H9 (cell line): ENCODE data around the gene KRT80. TPM values are rescaled to one million over a fixed set of nuclear protein-coding genes. Genes with fewer than 3 reads are reported as not detected.

Experiments
- DNase-seq: peaks from one replicate; pipeline ENCODE4 v3.0.0-alpha.2; 2017
- H2AFZ ChIP-seq: one replicate; pipeline ENCODE4 v1.6.1; 2013; ENCODE audit warnings: mild to moderate bottlenecking, low read length, control low read depth, moderate library complexity
- H2AK5ac ChIP-seq: 2 replicates; pipeline ENCODE4 v1.6.1; 2013; ENCODE audit warnings: low read length, control low read depth, mixed read lengths; ENCODE audit not compliant: insufficient read length
- H2BK120ac ChIP-seq: one replicate; pipeline ENCODE4 v1.6.1; 2013; ENCODE audit warnings: low read depth, mild to moderate bottlenecking, low read length, control low read depth, inconsistent platforms; ENCODE audit not compliant: poor library complexity, severe bottlenecking
- H2BK12ac ChIP-seq: 2 replicates; pipeline ENCODE4 v1.6.1; 2013; ENCODE audit warnings: low read length, control low read depth, mixed read lengths, low read depth; ENCODE audit not compliant: insufficient read length
- H2BK15ac ChIP-seq: 2 replicates; pipeline ENCODE4 v1.6.1; 2013; ENCODE audit warnings: low read depth, low read length, control low read depth
- H2BK20ac ChIP-seq: one replicate; pipeline ENCODE4 v1.6.1; 2013; ENCODE audit warnings: low read depth, mild to moderate bottlenecking, low read length, control low read depth, inconsistent platforms; ENCODE audit not compliant: poor library complexity, severe bottlenecking
- H2BK5ac ChIP-seq: 2 replicates; pipeline ENCODE4 v1.6.1; 2013; ENCODE audit warnings: low read length, control low read depth, mixed read lengths; ENCODE audit not compliant: insufficient read length
- H3K14ac ChIP-seq: 2 replicates; pipeline ENCODE4 v1.6.1; 2013; ENCODE audit warnings: low read length, control low read depth; ENCODE audit not compliant: insufficient read depth
- H3K18ac ChIP-seq: 2 replicates; pipeline ENCODE4 v1.6.1; 2013; ENCODE audit warnings: low read depth, mild to moderate bottlenecking, mixed read lengths, low read length, control low read depth; ENCODE audit not compliant: insufficient read length
- H3K23ac ChIP-seq: 2 replicates; pipeline ENCODE4 v1.6.1; 2013; ENCODE audit warnings: low read length, control low read depth, mixed read lengths, low read depth; ENCODE audit not compliant: insufficient read length
- H3K23me2 ChIP-seq: 2 replicates; pipeline ENCODE4 v1.6.1; 2013; ENCODE audit warnings: low read depth, mild to moderate bottlenecking, mixed read lengths, low read length, control low read depth; ENCODE audit not compliant: insufficient read length, poor library complexity, severe bottlenecking
- H3K27ac ChIP-seq: 2 replicates; pipeline ENCODE4 v1.5.1; 2013; ENCODE audit warnings: low read length, control low read depth, mixed read lengths, low read depth; ENCODE audit not compliant: insufficient read length
- H3K27me3 ChIP-seq: 2 replicates; pipeline ENCODE4 v1.6.1; 2013; ENCODE audit warnings: low read length, control low read depth, inconsistent platforms; ENCODE audit not compliant: insufficient read depth
- H3K4ac ChIP-seq: 2 replicates; pipeline ENCODE4 v1.6.1; 2013; ENCODE audit warnings: low read depth, mild to moderate bottlenecking, control low read depth, inconsistent platforms, low read length, moderate library complexity
- H3K4me1 ChIP-seq: 2 replicates; pipeline ENCODE4 v1.6.1; 2013; ENCODE audit warnings: low read length, control low read depth, inconsistent platforms; ENCODE audit not compliant: insufficient read depth
- H3K4me2 ChIP-seq: 2 replicates; pipeline ENCODE4 v1.6.1; 2013; ENCODE audit warnings: low read length, control low read depth, mixed read lengths; ENCODE audit not compliant: insufficient read length, insufficient read depth
- H3K56ac ChIP-seq: 2 replicates; pipeline ENCODE4 v1.6.1; 2013; ENCODE audit warnings: low read depth, mild to moderate bottlenecking, mixed read lengths, low read length, control low read depth; ENCODE audit not compliant: insufficient read length
- H3K79me1 ChIP-seq: 2 replicates; pipeline ENCODE4 v1.6.1; 2013; ENCODE audit warnings: low read depth, mild to moderate bottlenecking, moderate library complexity, low read length, control low read depth, inconsistent platforms; ENCODE audit not compliant: insufficient read depth, poor library complexity, severe bottlenecking
- H3K79me2 ChIP-seq: 2 replicates; pipeline ENCODE4 v1.6.1; 2013; ENCODE audit warnings: low read length, control low read depth, inconsistent platforms; ENCODE audit not compliant: insufficient read depth
- H3K9ac ChIP-seq: 2 replicates; pipeline ENCODE4 v1.6.1; 2013; ENCODE audit warnings: low read length, control low read depth, mixed read lengths; ENCODE audit not compliant: insufficient read length; ENCODE audit errors: extremely low read depth
- H3K9me3 ChIP-seq: one replicate; pipeline ENCODE4 v1.6.1; 2013; ENCODE audit warnings: low read depth, low read length, inconsistent platforms; ENCODE audit not compliant: control insufficient read depth
- H3T11ph ChIP-seq: one replicate; pipeline ENCODE4 v1.6.1; 2013; ENCODE audit warnings: mild to moderate bottlenecking, low read length, control low read depth, inconsistent platforms
- H4K20me1 ChIP-seq: one replicate; pipeline ENCODE4 v1.6.1; 2013; ENCODE audit not compliant: control insufficient read depth, insufficient read length, insufficient read depth
- H4K5ac ChIP-seq: 2 replicates; pipeline ENCODE4 v1.6.1; 2013; ENCODE audit warnings: low read depth, mild to moderate bottlenecking, mixed read lengths, low read length, control low read depth; ENCODE audit not compliant: insufficient read length
- H4K8ac ChIP-seq: replicated peaks from 2 replicates; pipeline ENCODE4 v1.6.1; 2013; ENCODE audit warnings: low read length, control low read depth, mixed read lengths, low read depth; ENCODE audit not compliant: insufficient read length
- H4K91ac ChIP-seq: 2 replicates; pipeline ENCODE4 v1.6.1; 2013; ENCODE audit warnings: low read depth, mild to moderate bottlenecking, moderate library complexity, mixed read lengths, low read length, control low read depth; ENCODE audit not compliant: insufficient read length
- H3K27ac Mint-ChIP-seq, 3 experiments: 2 replicates in 2 of 3; 3 replicates in 1 of 3; pipeline ENCODE4 v1.8.0; 2020 to 2021; ENCODE audit warnings: mixed read lengths in 3 of 3, mild to moderate bottlenecking in 1 of 3, moderate library complexity in 1 of 3
- H3K27me3 Mint-ChIP-seq: 2 replicates; pipeline ENCODE4 v1.8.0; 2021; ENCODE audit warnings: low read depth, mild to moderate bottlenecking, moderate library complexity, mixed read lengths
- H3K36me3 Mint-ChIP-seq, 3 experiments: 2 replicates in 2 of 3; 3 replicates in 1 of 3; pipeline ENCODE4 v1.8.0; 2020 to 2021; ENCODE audit warnings: low read depth in 3 of 3, mixed read lengths in 3 of 3; ENCODE audit not compliant: insufficient read depth in 1 of 3
- H3K4me1 Mint-ChIP-seq, 2 experiments: 2 replicates each; pipeline ENCODE4 v1.8.0; 2020; ENCODE audit warnings: mixed read lengths in 2 of 2
- H3K4me3 Mint-ChIP-seq, 2 experiments: 2 replicates in 1 of 2; 3 replicates in 1 of 2; pipeline ENCODE4 v1.8.0; 2020 to 2021; ENCODE audit warnings: mild to moderate bottlenecking in 2 of 2, mixed read lengths in 2 of 2, moderate library complexity in 1 of 2
- H3K9me3 Mint-ChIP-seq, 2 experiments: 2 replicates in 1 of 2; 3 replicates in 1 of 2; pipeline ENCODE4 v1.8.0; 2020; ENCODE audit warnings: mild to moderate bottlenecking in 2 of 2, mixed read lengths in 2 of 2, moderate library complexity in 1 of 2
- WGBS: extraction: QIAGEN DNeasy Blood & Tissue Kit; methylation state at CpG from one replicate; pipeline ENCODE4 v1.1.7; 2013; ENCODE audit warnings: missing lambda C conversion rate, low lambda C conversion rate, mixed read lengths; ENCODE audit not compliant: insufficient read length; ENCODE audit errors: extremely low coverage; 5-methylcytosine and 5-hydroxymethylcytosine counted together
- total RNA-seq: library from RNA; stranded (reverse); gene quantifications from 2 replicates; pipeline ENCODE4 v1.2.1, GENCODE V29; 2021
- TF ChIP-seq, protein P1 (sequence below): fragments of 200-600 bp; sonication (generic); conservative IDR thresholded peaks from 3 replicates; pipeline ENCODE4 v1.8.0; 2021; ENCODE audit warnings: antibody characterized with exemption, mild to moderate bottlenecking

Gene KRT80
- total RNA-seq, 1 experiment from 2014 or later, result not detected

DNA sequence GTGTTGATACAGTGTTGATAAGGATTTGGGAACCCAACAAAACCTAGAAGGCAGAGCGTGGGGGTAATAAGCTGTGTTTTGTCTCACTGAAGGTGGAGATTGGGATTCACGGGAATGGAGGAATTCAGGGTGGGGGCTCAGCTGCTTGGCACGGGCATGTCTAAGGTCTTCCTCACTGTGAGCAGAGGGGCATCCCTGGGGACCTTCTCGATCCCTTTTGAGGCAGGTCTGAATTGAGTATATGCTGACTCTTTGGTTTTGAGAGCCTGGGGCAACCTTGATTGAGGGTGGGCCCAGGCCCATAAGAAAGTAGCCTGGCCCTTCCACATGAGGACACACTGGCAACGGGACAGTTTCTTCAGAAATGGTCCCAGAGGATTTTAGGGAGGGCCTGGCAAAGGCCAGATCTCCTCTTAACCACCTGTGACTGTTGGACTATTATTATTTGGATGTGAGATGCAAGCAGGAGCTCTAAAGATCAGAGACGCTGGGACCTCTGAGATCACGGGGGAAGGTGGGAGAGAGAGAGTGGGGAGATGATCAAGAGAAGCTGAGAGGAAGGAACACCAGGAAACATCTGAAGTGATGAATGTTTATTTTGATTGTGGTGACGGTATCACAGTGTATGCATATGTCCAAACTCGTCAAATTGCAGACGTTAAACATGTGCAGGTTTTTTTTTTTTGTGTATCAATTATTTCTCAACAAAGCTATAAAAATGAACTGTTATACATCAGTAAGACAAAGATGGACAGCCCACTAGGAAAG, 63.9 kb downstream of the KRT80 start:
- Histone ChIP-seq H3K23me2 (no peaks in the 10 kb centered on the region), H3K18ac (no peak overlapping the region), H3K4me2 (no peak overlapping the region), H2AFZ (no peak overlapping the region), H3K4me1 (peaks cover 30% of the 10 kb centered on the region), H3K9ac (no peak overlapping the region), H3K79me2 (no peaks in the 10 kb centered on the region), H4K5ac (no peak overlapping the region), H2BK15ac (no peak overlapping the region), H3K79me1 (no peaks in the 10 kb centered on the region), H2BK120ac (no peak overlapping the region), H2BK20ac (no peak overlapping the region), H2BK12ac (no peak overlapping the region), H4K8ac (no peak overlapping the region), H2AK5ac (no peak overlapping the region), H3K27me3 (no peaks in the 10 kb centered on the region), H4K20me1 (no peaks in the 10 kb centered on the region), H3K56ac (no peak overlapping the region), H3K14ac (no peak overlapping the region), H3K27ac (no peak overlapping the region), H3K23ac (no peak overlapping the region), H3T11ph (no peak overlapping the region), H2BK5ac (no peak overlapping the region), H3K4ac (no peak overlapping the region), H4K91ac (no peak overlapping the region), H3K9me3 (no peaks in the 10 kb centered on the region)
- Mint-ChIP-seq H3K9me3 (no peaks in the 10 kb centered on the region), H3K27ac (no peak overlapping the region), H3K36me3 (no peaks in the 10 kb centered on the region; a peak in 1 of 7 replicates), H3K27me3 (peaks cover 10% of the 10 kb centered on the region), H3K4me3 (no peak overlapping the region), H3K4me1 (peaks cover 57 to 65% of the 10 kb centered on the region in 2 experiments)
- DNase-seq, result no peak
- no CpG with 5 or more reads among the region's 10 CpGs for WGBS
- TF ChIP-seq, protein P1, sequence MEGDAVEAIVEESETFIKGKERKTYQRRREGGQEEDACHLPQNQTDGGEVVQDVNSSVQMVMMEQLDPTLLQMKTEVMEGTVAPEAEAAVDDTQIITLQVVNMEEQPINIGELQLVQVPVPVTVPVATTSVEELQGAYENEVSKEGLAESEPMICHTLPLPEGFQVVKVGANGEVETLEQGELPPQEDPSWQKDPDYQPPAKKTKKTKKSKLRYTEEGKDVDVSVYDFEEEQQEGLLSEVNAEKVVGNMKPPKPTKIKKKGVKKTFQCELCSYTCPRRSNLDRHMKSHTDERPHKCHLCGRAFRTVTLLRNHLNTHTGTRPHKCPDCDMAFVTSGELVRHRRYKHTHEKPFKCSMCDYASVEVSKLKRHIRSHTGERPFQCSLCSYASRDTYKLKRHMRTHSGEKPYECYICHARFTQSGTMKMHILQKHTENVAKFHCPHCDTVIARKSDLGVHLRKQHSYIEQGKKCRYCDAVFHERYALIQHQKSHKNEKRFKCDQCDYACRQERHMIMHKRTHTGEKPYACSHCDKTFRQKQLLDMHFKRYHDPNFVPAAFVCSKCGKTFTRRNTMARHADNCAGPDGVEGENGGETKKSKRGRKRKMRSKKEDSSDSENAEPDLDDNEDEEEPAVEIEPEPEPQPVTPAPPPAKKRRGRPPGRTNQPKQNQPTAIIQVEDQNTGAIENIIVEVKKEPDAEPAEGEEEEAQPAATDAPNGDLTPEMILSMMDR, result no peak
